ENCODE results near the gene TNFRSF13B. TPM values are rescaled to one million over a fixed set of nuclear protein-coding genes. Genes with fewer than 3 reads are reported as not detected.

TNFRSF13B gene
- total RNA-seq, 2 experiments from 2014 or later: 7.5 to 19.3 TPM

- peak; percentile 23 for DNase-seq (ENCODE audit: low spot score)
- H3K36me3 ChIP-seq (ENCODE audit: insufficient read depth, low read length): peaks cover 38% of the 10 kb centered on the region
- intact Hi-C loops (cut with micrococcal nuclease; ENCODE audit: unreplicated experiment): loop anchor here (2.0 kb wide), 1 partner anchor 25 kb away; no protein-coding TSS in a partner anchor
- no peaks in the 10 kb centered on the region for H3K9me2 ChIP-seq (ENCODE audit: insufficient read depth, low read length)
- no TSS peak for BruUV-seq (replicated peaks)
- no peaks in the 10 kb centered on the region for H4K20me1 ChIP-seq (ENCODE audit: insufficient read depth, low read length)
- peaks cover 11% of the 10 kb centered on the region; the same call in 1 of the 2 replicates for H3K9me3 ChIP-seq (ENCODE audit: low read length)
- H2AFZ ChIP-seq (ENCODE audit: low read length): no peak overlapping the region
- no peaks in the 10 kb centered on the region; the same call in 1 of the 2 replicates for H3K79me2 ChIP-seq (ENCODE audit: insufficient read depth, low read depth, low read length)
- H3K27ac ChIP-seq (ENCODE audit: low read depth, low read length, poor library complexity, severe bottlenecking): no peak overlapping the region
- POLR2A ChIA-PET: interaction anchor here (0.7 kb wide), 1 partner anchor 43 kb away, joined by 3 read pairs; no protein-coding TSS in a partner anchor
- peak; percentile 57 for TF ChIP-seq CTCF (conservative IDR thresholded peaks at IDR 0.05; ENCODE audit: low read length)
- no peak for TF ChIP-seq EZH2phosphoT487 (IDR thresholded peaks at IDR 0.05; ENCODE audit: borderline replicate concordance, low read depth, low read length)
- CTCF ChIA-PET (ENCODE audit: unreplicated experiment): interaction anchor here (0.6 kb wide), 1 partner anchor 43 kb away, joined by 4 read pairs; no protein-coding TSS in a partner anchor
- H3K4me2 ChIP-seq (ENCODE audit: low read length): peak overlapping the region; percentile 16
- H3K4me3 ChIP-seq (ENCODE audit: low read depth, low read length, poor library complexity, severe bottlenecking): no peak overlapping the region
- peaks cover 57% of the 10 kb centered on the region for H3K4me1 ChIP-seq (ENCODE audit: insufficient read depth, low read length, poor library complexity, severe bottlenecking)
These were observed 26.2 kb downstream of the TNFRSF13B start for GRCh38 chr17:16945663-16946218.

- no peak for DNase-seq (ENCODE audit: low spot score)
- no peak overlapping the region for H3K27ac ChIP-seq (ENCODE audit: low read depth, low read length, poor library complexity, severe bottlenecking)
- H4K20me1 ChIP-seq (ENCODE audit: insufficient read depth, low read length): no peaks in the 10 kb centered on the region
- ChIA-PET POLR2A (no interaction called here), CTCF (ENCODE audit: unreplicated experiment) (no interaction called here)
- TF ChIP-seq EZH2phosphoT487 (IDR thresholded peaks at IDR 0.05; ENCODE audit: borderline replicate concordance, low read depth, low read length) (no peak), CTCF (conservative IDR thresholded peaks at IDR 0.05; ENCODE audit: low read length) (no peak)
- BruUV-seq (replicated peaks): no TSS peak
- H2AFZ ChIP-seq (ENCODE audit: low read length): no peak overlapping the region
- no peaks in the 10 kb centered on the region for H3K9me2 ChIP-seq (ENCODE audit: insufficient read depth, low read length)
- peaks cover 32% of the 10 kb centered on the region for H3K36me3 ChIP-seq (ENCODE audit: insufficient read depth, low read length)
- H3K4me3 ChIP-seq (ENCODE audit: low read depth, low read length, poor library complexity, severe bottlenecking): no peak overlapping the region
- H3K4me1 ChIP-seq (ENCODE audit: insufficient read depth, low read length, poor library complexity, severe bottlenecking): peaks cover 57% of the 10 kb centered on the region
- H3K79me2 ChIP-seq (ENCODE audit: insufficient read depth, low read depth, low read length): no peaks in the 10 kb centered on the region; the same call in 1 of the 2 replicates
- H3K9me3 ChIP-seq (ENCODE audit: low read length): peaks cover 11% of the 10 kb centered on the region; the same call in 1 of the 2 replicates
- intact Hi-C loops (cut with micrococcal nuclease; ENCODE audit: unreplicated experiment): no loop called here
- H3K4me2 ChIP-seq (ENCODE audit: low read length): 0 out of 2 replicates have a peak overlapping the region, but pooled peaks have one; percentile 16
These were observed 26.8 kb downstream of the TNFRSF13B start for GRCh38 chr17:16945136-16945482.

Data from OCI-LY7 (cell line).